NCI-H2029 treated with DMSO at 0.1 percent for 48 hours (cell line): Measurements from ENCODE around the gene TGFBR2.
"Not testable (repeated sequence)": the region's sequence is repeated elsewhere in the genome, so short reads cannot be mapped to it uniquely, and the experiment has no call there.

Experiments used
- DNase-seq: peaks from one replicate; lab custom pipeline; 2025; lab: John Stamatoyannopoulos, UW

Gene TGFBR2

GRCh38 chr3:30657914-30658313 lies 51.5 kb downstream of the TGFBR2 start:
- no peak for DNase-seq

- DNase-seq = no peak
These were observed 52.1 kb downstream of the TGFBR2 start for GRCh38 chr3:30658328-30659052.

- no peak for DNase-seq
These were observed 53.1 kb downstream of the TGFBR2 start for GRCh38 chr3:30659270-30660130.

- DNase-seq = no peak
These were observed 53.7 kb downstream of the TGFBR2 start for GRCh38 chr3:30660136-30660535.

- DNase-seq = no peak
These were observed 54.3 kb downstream of the TGFBR2 start for GRCh38 chr3:30660656-30661055.

DNA sequence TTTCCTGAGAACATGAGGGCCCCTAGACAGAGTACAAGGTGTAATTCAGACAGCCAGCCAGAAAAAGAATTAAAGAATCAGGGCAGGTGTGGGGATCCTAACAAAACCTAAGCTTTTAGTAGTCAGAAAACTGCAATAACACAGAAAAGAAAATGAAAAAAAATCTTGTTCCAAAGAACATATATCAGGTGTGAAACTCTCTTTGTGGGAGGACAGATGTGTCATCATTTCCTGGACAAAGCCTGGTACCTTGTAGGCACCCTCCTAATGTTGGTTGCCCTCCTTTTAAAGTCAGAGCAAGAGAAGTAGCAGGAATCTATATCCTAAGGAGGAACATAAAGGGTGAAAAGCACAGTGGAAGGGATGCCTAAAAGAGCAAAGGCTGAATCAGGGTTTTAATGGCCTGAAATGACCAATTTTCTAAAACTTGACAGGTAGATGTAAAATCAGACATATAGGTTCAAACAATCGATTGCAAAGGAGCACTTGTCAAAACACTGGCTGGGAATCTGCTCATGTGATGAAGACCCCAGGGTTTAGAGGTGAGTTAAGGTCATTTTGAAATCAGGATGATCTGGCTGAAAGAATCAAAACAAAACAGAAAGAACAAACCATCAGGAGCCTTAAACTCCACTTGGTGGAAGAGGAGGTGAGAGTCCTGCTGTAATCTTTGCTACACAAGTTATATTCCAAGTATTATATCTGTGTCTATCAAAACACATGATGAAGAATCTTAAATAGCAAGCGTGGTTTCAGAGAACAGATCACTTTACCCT lies 54.9 kb downstream of the TGFBR2 start:
- DNase-seq = no peak

GRCh38 chr3:30662836-30663235 lies 56.4 kb downstream of the TGFBR2 start:
- no peak for DNase-seq

DNA sequence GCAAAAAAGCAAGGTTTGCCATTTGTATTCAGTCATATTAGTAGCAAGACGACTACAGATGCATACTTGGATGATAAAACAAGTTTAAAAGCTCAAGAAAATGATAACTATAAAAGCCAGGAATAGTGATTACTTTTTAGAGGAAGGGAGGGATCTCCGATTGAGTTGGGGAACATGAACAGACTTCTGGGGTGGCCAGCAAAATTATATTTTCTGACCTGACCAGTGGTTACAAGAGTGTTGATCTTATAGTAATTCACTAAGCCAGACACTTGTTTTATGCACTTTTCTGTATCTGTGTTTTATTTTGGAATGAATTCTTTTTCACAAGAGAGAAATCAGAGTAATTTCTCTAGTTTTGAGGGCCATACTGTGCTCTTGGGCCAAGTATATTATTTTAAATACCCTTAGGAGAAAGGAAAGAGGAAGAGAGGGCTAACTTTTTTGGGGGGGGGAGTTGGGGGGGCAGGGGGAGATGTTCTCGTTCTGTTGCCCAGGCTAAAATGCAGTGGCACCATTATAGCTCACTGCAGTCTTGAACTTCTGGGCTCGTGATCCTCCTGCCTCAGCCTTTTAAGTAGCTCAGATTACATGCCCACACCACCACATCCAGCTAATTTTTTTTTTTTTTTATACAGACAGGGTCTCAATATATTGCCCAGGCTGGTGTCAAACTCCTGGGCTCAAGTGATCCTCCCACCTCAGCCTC lies 57.3 kb downstream of the TGFBR2 start:
- no peak for DNase-seq

- DNase-seq = no peak
These were observed 58.1 kb downstream of the TGFBR2 start for GRCh38 chr3:30664459-30664858.

DNA sequence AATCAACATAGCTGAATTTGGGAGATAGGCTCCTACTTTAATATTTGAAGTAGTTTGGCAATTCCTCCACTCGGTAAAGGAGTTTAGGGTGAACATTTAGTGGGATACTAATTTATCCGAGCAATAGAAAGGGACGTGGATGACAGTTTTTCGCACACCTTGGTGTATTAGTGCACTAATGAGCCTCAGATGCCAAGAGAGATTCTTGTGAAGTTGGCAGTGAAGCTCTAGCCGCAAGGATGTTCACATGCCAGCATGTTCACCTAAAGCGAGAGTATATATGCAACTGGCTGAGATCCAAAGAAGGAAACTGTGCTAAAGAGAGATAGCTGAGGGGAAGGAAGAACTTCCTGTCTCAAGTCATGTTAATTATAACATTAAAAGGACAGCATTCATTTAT lies 58.5 kb downstream of the TGFBR2 start:
- DNase-seq = no peak

DNA sequence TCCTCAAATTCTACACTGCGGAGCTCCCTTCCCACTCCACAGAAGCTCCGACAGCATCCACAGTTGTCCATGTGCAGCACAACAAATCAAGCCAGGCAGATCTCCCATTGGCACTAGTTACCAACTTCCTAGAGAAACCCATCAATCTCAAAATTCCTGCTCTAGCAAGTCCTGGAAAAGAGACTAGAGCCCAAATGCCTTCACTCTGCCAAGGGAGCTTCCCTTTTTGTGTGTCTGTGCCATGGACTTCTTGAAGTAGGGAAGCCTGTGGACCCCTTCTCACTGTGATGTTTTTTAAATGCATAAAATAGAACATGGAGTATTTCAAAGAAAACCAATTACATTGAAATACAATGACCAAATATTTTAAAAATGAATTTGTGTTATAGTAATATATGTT lies 59.1 kb downstream of the TGFBR2 start:
- no peak for DNase-seq

DNA sequence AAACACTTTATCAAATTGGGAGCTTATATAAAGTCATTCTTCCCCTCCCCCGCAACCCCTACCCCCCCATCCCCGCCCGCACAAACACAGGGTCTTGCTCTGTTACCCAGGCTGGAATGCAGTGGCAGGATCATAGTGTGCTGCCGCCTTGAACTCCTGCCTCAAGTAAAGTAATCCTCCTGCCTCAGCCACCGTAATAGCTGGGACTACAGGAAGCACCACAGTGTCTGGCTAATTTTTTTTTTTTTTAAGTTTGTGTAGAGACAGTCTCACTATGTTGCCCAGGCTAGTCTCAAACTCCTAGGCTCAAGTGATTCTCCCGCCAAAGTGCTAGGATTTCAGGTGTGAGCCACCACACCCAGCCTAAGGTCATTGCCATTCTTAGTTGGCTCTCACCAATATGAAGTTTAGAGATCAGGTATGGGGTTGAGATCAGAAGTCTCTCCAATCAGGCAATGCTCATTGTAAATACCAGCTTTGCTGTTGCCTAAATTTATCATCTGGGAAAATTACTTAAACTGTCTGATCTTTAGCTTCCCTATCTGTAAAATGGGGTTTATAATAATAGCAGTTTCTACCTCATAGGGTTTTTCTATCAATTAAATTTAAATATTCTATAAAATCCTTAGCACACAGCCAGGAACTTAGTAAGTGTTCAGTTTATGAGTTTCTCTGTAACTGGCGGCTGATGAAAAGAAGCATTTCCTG lies 60.3 kb downstream of the TGFBR2 start:
- DNase-seq = no peak

DNA sequence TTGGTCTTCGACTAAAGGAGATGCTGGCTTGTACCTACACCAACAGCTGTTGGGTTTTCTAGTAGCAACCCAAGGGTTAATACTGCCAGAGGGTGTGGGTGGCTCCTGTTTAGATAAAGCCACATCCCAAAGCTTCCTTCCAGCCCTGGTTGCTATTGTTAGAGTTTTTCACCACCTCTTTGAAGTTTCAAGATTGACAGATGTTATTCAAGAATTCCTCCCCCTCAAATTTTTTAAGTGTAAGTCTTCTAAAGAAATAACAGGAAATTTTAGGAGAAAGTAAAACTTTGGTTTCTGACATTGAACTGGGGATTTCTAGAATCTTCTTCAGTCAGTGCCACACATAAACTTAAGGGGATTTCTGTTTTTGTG lies 60.9 kb downstream of the TGFBR2 start:
- DNase-seq = no peak

GRCh38 chr3:30668051-30668609 lies 61.7 kb downstream of the TGFBR2 start:
- peak; percentile 6 for DNase-seq

GRCh38 chr3:30669360-30669934 lies 63.0 kb downstream of the TGFBR2 start:
- DNase-seq = not testable (repeated sequence)

GRCh38 chr3:30670292-30670691 lies 63.9 kb downstream of the TGFBR2 start:
- DNase-seq = no peak

DNA sequence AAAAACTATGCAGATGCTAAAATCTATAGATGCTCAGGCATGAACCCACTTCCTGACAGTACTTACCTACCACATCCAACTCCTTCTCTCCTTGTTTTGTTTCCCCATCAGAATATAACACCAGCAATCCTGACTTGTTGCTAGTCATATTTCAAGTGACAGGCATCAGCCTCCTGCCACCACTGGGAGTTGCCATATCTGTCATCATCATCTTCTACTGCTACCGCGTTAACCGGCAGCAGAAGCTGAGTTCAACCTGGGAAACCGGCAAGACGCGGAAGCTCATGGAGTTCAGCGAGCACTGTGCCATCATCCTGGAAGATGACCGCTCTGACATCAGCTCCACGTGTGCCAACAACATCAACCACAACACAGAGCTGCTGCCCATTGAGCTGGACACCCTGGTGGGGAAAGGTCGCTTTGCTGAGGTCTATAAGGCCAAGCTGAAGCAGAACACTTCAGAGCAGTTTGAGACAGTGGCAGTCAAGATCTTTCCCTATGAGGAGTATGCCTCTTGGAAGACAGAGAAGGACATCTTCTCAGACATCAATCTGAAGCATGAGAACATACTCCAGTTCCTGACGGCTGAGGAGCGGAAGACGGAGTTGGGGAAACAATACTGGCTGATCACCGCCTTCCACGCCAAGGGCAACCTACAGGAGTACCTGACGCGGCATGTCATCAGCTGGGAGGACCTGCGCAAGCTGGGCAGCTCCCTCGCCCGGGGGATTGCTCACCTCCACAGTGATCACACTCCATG lies 65.3 kb downstream of the TGFBR2 start:
- DNase-seq = no peak

DNA sequence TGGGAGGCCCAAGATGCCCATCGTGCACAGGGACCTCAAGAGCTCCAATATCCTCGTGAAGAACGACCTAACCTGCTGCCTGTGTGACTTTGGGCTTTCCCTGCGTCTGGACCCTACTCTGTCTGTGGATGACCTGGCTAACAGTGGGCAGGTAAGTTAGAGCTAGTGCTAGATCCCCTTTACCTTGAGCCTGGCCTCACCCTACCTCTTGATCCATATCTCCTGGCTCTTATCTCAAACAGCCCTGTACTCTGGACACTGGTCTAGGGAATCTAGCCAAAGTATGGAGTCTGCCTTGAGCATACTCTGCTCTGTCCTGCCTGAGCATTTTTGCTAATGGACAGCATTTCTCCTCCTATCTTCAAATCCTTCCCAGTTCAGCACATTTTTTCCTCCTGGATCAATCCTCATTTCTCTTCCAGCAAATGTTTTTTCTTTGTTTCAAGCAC lies 65.9 kb downstream of the TGFBR2 start:
- DNase-seq = no peak

- DNase-seq = no peak
These were observed 66.6 kb downstream of the TGFBR2 start for GRCh38 chr3:30672959-30673358.
